IMR-90 (cell line): ENCODE measurements around the gene G6PC2. TPM values are rescaled to one million over a fixed set of nuclear protein-coding genes. Genes with fewer than 3 reads are reported as not detected.

ENCODE experiments used
- ATAC-seq: fragments of 200-7000 bp; cut with Tn5 transposase; 2 replicates; pipeline ENCODE4 v1.9.1; 2020; ENCODE audit warnings: low read depth, mild to moderate bottlenecking, moderate library complexity
- BruUV-seq: library from RNA; stranded (reverse); fragments of 400-500 nt; replicated peaks from 2 replicates; lab custom pipeline; 2021; lab: Mats Ljungman, UMichigan
- CTCF ChIA-PET: fragments of 300-600 bp; formaldehyde crosslinking; extraction: SDS; loops from one replicate; lab custom pipeline; 2021; ENCODE audit warnings: antibody characterized with exemption; lab: Yijun Ruan, JAX
- POLR2A ChIA-PET: fragments of 300-600 bp; sonication (Branson Sonifier 250); formaldehyde crosslinking; loops from one replicate; lab custom pipeline; 2022; ENCODE audit warnings: antibody characterized with exemption; ENCODE audit not compliant: unreplicated experiment; lab: Charles Lee
- DNase-seq: peaks from one replicate; pipeline ENCODE4 v3.0.0; 2013
- H2AFZ ChIP-seq: replicated peaks from 2 replicates; pipeline ENCODE3; 2013; ENCODE audit warnings: low read length, mild to moderate bottlenecking; ENCODE audit not compliant: poor library complexity
- H2AK5ac ChIP-seq: 2 replicates; pipeline ENCODE4 v1.6.1; 2013; ENCODE audit warnings: low read depth, low read length, inconsistent platforms
- H2AK9ac ChIP-seq: replicated peaks from 2 replicates; pipeline ENCODE3; 2013; ENCODE audit warnings: mild to moderate bottlenecking, low read depth, low read length, moderate library complexity; ENCODE audit not compliant: poor library complexity
- H2BK120ac ChIP-seq: 2 replicates; pipeline ENCODE4 v1.6.1; 2013; ENCODE audit warnings: low read depth, low read length, inconsistent platforms
- H2BK15ac ChIP-seq: 3 replicates; pipeline ENCODE4 v1.6.1; 2013; ENCODE audit warnings: low read depth, low read length, inconsistent platforms
- H2BK20ac ChIP-seq: 2 replicates; pipeline ENCODE4 v1.6.1; 2013; ENCODE audit warnings: low read depth, mild to moderate bottlenecking, inconsistent platforms, low read length, moderate library complexity
- H2BK5ac ChIP-seq: 2 replicates; pipeline ENCODE4 v1.6.1; 2013; ENCODE audit warnings: mild to moderate bottlenecking, low read depth, low read length, inconsistent platforms; ENCODE audit not compliant: poor library complexity, severe bottlenecking
- H3K14ac ChIP-seq: replicated peaks from 2 replicates; pipeline ENCODE4 v1.6.1; 2013; ENCODE audit warnings: low read depth, low read length, inconsistent platforms
- H3K18ac ChIP-seq: 2 replicates; pipeline ENCODE4 v1.6.1; 2013; ENCODE audit warnings: low read depth, low read length, control low read depth
- H3K23ac ChIP-seq: 2 replicates; pipeline ENCODE4 v1.6.1; 2013; ENCODE audit warnings: low read depth, low read length, inconsistent platforms
- H3K27ac ChIP-seq: 2 replicates; pipeline ENCODE4 v1.5.1; 2013; ENCODE audit warnings: mild to moderate bottlenecking, control low read depth, low read length; ENCODE audit not compliant: insufficient read depth
- H3K27me3 ChIP-seq: 2 replicates; pipeline ENCODE4 v1.6.1; 2013; ENCODE audit warnings: low read length; ENCODE audit not compliant: control insufficient read depth, insufficient read depth
- H3K36me3 ChIP-seq: 2 replicates; pipeline ENCODE4 v1.6.1; 2013; ENCODE audit warnings: low read length, mixed read lengths; ENCODE audit not compliant: control insufficient read depth, insufficient read depth
- H3K4ac ChIP-seq: 2 replicates; pipeline ENCODE4 v1.6.1; 2013; ENCODE audit warnings: low read depth, low read length, inconsistent platforms
- H3K4me1 ChIP-seq: 2 replicates; pipeline ENCODE4 v1.6.1; 2013; ENCODE audit warnings: low read length, mixed read lengths; ENCODE audit not compliant: control insufficient read depth, insufficient read depth
- H3K4me2 ChIP-seq: 2 replicates; pipeline ENCODE4 v1.6.1; 2013; ENCODE audit warnings: low read depth, mild to moderate bottlenecking, control low read depth, low read length, moderate library complexity
- H3K4me3 ChIP-seq: 2 replicates; pipeline ENCODE4 v1.5.1; 2013; ENCODE audit warnings: low read depth, mild to moderate bottlenecking, control low read depth, low read length, moderate library complexity; ENCODE audit not compliant: insufficient read depth
- H3K56ac ChIP-seq: 2 replicates; pipeline ENCODE4 v1.6.1; 2013; ENCODE audit warnings: low read length, inconsistent platforms; ENCODE audit not compliant: insufficient read depth; ENCODE audit errors: extremely low read depth
- H3K79me1 ChIP-seq, 2 experiments: 2 replicates each; pipeline ENCODE4 v1.6.1; 2013; ENCODE audit warnings: low read length in 2 of 2, inconsistent platforms in 1 of 2, low read depth in 1 of 2
- H3K9ac ChIP-seq: 2 replicates; pipeline ENCODE4 v1.6.1; 2013; ENCODE audit warnings: low read depth, low read length, control low read depth
- H3K9me1 ChIP-seq: 2 replicates; pipeline ENCODE4 v1.6.1; 2013; ENCODE audit warnings: low read length, inconsistent platforms; ENCODE audit not compliant: insufficient read depth
- H3K9me3 ChIP-seq: 2 replicates; pipeline ENCODE4 v1.6.1; 2013; ENCODE audit warnings: low read length; ENCODE audit not compliant: control insufficient read depth, insufficient read depth
- H4K20me1 ChIP-seq: 2 replicates; pipeline ENCODE4 v1.6.1; 2013; ENCODE audit warnings: low read length, inconsistent platforms; ENCODE audit not compliant: insufficient read depth
- H4K5ac ChIP-seq: 2 replicates; pipeline ENCODE4 v1.6.1; 2013; ENCODE audit warnings: mild to moderate bottlenecking, low read depth, low read length, control low read depth
- H4K8ac ChIP-seq, 2 experiments: 2 replicates each; pipeline ENCODE4 v1.6.1; 2013; ENCODE audit warnings: low read depth in 2 of 2, low read length in 2 of 2, control low read depth in 1 of 2, inconsistent platforms in 1 of 2
- H4K91ac ChIP-seq: 2 replicates; pipeline ENCODE4 v1.6.1; 2013; ENCODE audit warnings: low read depth, low read length, inconsistent platforms; ENCODE audit not compliant: insufficient read depth
- CHD1 ChIP-seq: IDR thresholded peaks from 2 replicates; pipeline ENCODE4 v1.6.1; 2012; ENCODE audit warnings: low read depth, low read length, improper control_type of control experiment
- RFX5 ChIP-seq: IDR thresholded peaks from 2 replicates; pipeline ENCODE4 v1.8.0; 2012; ENCODE audit warnings: low read depth, mild to moderate bottlenecking, low read length, moderate library complexity
- WGBS, 2 experiments: methylation state at CpG; one replicate each; pipeline versions ENCODE4 v1.1.5 to v1.1.7; 2013; ENCODE audit warnings: missing lambda C conversion rate in 2 of 2; ENCODE audit not compliant: insufficient read length in 1 of 2; ENCODE audit errors: extremely low coverage in 2 of 2; 5-methylcytosine and 5-hydroxymethylcytosine counted together
- dilution Hi-C: fragments of 300-500 bp; cut with HindIII; formaldehyde crosslinking; loops from one replicate; pipeline ENCODE4 v1.14.3; 2018; ENCODE audit warnings: low sequenced_read_pairs; ENCODE audit not compliant: unreplicated experiment
- in situ Hi-C: fragments of 300-500 bp; cut with MboI; formaldehyde crosslinking; loops from 3 replicates; pipeline ENCODE4 v1.14.3; 2019; ENCODE audit warnings: low sequenced_read_pairs, inconsistent platforms, mixed read lengths
- intact Hi-C: fragments of 100-400 bp; cut with micrococcal nuclease; formaldehyde crosslinking; loops from 2 replicates; pipeline ENCODE4 v1.10.0; 2022
- polyA plus RNA-seq, 3 experiments: library from polyadenylated mRNA; depleted of rRNA; stranded (reverse); fragments of >200 nt; gene quantifications; 2 replicates each; pipeline ENCODE4 v1.2.3, GENCODE V29; 2012; ENCODE audit warnings: low replicate concordance in 1 of 3
- total RNA-seq: library from RNA; depleted of rRNA; stranded (reverse); fragments of >200 nt; gene quantifications from 2 replicates; pipeline ENCODE4 v1.2.3, GENCODE V29; 2012
- TF ChIP-seq, protein P1 (sequence below): fragments of 150-350 bp; IDR thresholded peaks from 2 replicates; pipeline ENCODE4 v1.6.1; 2017; ENCODE audit warnings: mild to moderate bottlenecking, antibody characterized with exemption, low read length, low read depth
- TF ChIP-seq, protein P2 (sequence below): fragments of 150-350 bp; IDR thresholded peaks from 2 replicates; pipeline ENCODE4 v1.6.1; 2016; ENCODE audit warnings: low read depth, mild to moderate bottlenecking, low read length, moderate library complexity, borderline replicate concordance

The G6PC2 gene
- total and polyA plus RNA-seq, 2 of the 4 experiments (the other 2 are of a cell fraction): not detected

DNA sequence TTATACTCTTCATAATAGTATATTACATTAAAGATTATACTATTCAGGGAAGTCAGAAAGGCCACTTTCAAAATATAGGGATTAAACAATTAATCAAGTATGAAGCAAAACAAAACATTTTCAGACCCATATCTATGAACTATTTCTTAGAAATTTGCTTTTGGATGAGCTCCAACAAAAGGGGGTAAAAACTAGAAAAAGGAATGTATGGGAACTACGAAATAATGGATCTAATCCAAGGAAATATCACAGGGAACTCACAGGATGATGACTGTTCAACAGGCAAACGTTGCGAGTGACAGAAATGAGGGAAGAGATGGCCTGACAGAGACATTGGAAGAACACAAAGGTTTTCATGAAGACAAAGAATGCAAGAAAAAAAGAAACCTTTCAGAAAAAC lies 27.9 kb downstream of the G6PC2 start:
- no TSS peak for BruUV-seq
- Histone ChIP-seq H3K9ac (no peak overlapping the region), H4K20me1 (no peaks in the 10 kb centered on the region), H2AK9ac (no peak overlapping the region), H3K9me3 (no peaks in the 10 kb centered on the region), H3K9me1 (no peaks in the 10 kb centered on the region), H4K5ac (no peak overlapping the region), H3K56ac (no peak overlapping the region), H2BK5ac (no peak overlapping the region), H3K14ac (no peak overlapping the region), H2AFZ (no peak overlapping the region), H3K27ac (no peak overlapping the region), H3K23ac (no peak overlapping the region), H3K4me1 (no peaks in the 10 kb centered on the region), H3K36me3 (no peaks in the 10 kb centered on the region), H2BK15ac (no peak overlapping the region), H2BK20ac (no peak overlapping the region), H4K91ac (no peak overlapping the region), H3K4me2 (no peak overlapping the region), H4K8ac (no peak overlapping the region), H2AK5ac (no peak overlapping the region), H3K27me3 (peaks cover 4% of the 10 kb centered on the region; the same call in 1 of the 2 replicates), H3K4me3 (no peak overlapping the region), H3K4ac (no peak overlapping the region), H2BK120ac (no peak overlapping the region), H3K18ac (no peak overlapping the region), H3K79me1 (no peaks in the 10 kb centered on the region)
- whole genome bisulfite sequencing, 2 experiments: 0% methylated on average over 1 of the region's 3 CpGs; no CpG with 5 or more reads in 1 of the 2 experiments
- no peak for TF ChIP-seq CHD1
- no peak for TF ChIP-seq RFX5
- TF ChIP-seq, protein P1, sequence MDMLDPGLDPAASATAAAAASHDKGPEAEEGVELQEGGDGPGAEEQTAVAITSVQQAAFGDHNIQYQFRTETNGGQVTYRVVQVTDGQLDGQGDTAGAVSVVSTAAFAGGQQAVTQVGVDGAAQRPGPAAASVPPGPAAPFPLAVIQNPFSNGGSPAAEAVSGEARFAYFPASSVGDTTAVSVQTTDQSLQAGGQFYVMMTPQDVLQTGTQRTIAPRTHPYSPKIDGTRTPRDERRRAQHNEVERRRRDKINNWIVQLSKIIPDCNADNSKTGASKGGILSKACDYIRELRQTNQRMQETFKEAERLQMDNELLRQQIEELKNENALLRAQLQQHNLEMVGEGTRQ: no peak
- TF ChIP-seq, protein P2, sequence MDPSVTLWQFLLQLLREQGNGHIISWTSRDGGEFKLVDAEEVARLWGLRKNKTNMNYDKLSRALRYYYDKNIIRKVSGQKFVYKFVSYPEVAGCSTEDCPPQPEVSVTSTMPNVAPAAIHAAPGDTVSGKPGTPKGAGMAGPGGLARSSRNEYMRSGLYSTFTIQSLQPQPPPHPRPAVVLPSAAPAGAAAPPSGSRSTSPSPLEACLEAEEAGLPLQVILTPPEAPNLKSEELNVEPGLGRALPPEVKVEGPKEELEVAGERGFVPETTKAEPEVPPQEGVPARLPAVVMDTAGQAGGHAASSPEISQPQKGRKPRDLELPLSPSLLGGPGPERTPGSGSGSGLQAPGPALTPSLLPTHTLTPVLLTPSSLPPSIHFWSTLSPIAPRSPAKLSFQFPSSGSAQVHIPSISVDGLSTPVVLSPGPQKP: no peak
- ATAC-seq (no peak), DNase-seq (no peak)
- ChIA-PET CTCF (no interaction called here), POLR2A (no interaction called here)
- in situ Hi-C loops: no loop called here
- intact Hi-C loops: no loop called here
- dilution Hi-C loops: no loop called here
